Stimulated activated CD8-positive, alpha-beta memory T cell treated with anti-CD3 and anti-CD28 coated beads, Interleukin-15, amount 100 ng/mL, for 4 hours (primary cell): ENCODE results near the gene KCTD15.

Experiments used
- DNase-seq, 2 donors: peaks; one replicate each; pipeline ENCODE4 v3.0.0-alpha.2; 2020; ENCODE audit warnings: low read depth in 2 of 2

The KCTD15 gene, protein sequence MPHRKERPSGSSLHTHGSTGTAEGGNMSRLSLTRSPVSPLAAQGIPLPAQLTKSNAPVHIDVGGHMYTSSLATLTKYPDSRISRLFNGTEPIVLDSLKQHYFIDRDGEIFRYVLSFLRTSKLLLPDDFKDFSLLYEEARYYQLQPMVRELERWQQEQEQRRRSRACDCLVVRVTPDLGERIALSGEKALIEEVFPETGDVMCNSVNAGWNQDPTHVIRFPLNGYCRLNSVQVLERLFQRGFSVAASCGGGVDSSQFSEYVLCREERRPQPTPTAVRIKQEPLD

DNA sequence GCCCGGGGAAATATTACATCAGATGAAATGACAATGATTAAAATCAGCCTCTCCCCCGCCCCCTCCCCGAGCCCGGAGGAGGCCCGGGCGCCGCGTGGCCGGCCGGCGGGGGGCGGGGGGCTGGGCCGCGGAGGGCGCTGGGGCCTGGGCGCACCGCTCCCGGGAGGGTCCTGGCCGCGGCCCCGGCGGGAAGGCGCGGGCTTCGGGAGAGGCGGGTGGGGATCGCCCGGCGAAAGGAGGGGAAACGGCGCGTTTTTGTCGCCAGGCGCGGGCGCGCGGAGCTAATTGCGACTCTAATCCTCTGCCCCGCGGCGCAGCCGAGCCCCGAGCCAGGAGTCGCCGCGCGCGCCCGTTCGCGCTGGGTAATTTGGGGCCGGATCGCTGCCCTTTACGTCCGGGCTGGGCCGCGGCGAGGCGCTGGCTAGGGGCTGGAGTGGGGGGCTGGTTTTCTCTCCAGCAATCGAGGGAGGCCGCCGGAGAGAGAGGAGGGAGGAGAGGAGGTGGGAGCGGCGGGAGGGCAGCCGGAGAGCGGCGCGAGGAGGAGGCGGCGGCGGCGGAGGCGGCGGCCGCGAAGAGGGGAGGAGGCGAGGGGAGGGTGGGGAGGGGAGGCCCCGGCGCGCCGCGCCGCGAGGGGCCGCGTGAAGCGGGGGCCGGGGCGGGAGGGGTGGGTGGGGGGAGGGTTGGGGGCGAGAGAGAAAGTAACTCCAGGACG, at the start of gene KCTD15:
Gene KCTD15 (plus strand): TSS at position 707 of the 712 bp plus-strand sequence. CDS start 3,585 bp downstream, outside the sequence.
- DNase-seq, result no peak

DNA sequence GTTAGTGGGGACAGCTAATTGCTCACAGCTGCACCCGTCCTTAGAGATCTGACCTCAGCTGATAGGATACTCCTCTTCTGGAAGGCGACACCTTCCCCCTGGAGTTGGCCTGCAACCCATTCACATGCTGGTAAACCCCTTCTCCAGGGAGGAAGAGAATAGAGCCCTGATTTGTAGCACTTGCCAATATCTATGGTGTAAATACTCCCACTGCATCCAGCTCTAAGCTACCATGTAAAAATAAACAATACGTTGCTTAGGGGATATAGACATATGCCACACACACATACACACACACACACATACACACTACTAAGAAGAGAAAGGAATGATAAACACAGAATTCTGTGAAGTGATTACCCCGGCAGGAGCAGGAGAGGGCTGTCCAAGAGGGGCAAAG, 49.4 kb upstream of the KCTD15 start:
- no peak for DNase-seq

DNA sequence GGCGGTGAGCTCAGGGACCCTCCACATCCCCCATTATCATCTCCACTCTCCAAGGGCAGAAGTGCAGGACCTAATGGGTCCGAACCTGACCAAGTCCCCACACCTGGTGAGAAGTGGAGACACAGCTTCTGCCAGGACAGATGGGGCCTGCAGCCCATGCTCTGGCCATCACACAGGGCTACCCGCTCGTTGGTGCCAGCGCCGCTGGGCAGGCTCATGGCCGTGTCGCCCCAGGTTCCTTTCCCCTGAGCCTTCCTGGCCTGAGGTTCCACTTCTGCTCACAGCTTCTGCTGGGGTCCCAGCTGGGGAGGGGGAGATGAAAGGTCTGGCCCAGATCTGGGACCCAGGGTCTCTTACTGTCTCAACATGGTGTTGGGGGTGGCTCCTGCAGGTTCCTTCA, 48.4 kb upstream of the KCTD15 start:
- no peak for DNase-seq

DNA sequence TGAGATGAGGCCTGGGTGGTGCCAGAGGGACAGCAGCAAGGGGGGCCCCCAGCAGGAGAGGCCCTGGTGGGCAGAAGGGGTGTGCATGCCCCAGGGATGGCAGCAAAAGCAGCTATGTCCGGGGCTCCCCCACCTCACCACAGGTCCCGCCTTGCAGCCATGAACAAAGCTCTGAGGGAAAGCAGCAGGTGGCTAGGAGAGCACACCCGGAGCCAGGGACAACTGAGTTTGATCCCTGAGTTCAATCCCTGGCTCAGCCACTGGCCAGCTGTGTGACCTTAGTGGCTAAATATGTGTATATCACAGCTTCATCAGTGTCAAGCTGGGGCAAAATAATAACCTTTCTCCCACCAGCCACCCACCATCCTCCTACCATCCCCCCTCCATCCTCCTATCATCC, 47.7 kb upstream of the KCTD15 start:
- no peak for DNase-seq

DNA sequence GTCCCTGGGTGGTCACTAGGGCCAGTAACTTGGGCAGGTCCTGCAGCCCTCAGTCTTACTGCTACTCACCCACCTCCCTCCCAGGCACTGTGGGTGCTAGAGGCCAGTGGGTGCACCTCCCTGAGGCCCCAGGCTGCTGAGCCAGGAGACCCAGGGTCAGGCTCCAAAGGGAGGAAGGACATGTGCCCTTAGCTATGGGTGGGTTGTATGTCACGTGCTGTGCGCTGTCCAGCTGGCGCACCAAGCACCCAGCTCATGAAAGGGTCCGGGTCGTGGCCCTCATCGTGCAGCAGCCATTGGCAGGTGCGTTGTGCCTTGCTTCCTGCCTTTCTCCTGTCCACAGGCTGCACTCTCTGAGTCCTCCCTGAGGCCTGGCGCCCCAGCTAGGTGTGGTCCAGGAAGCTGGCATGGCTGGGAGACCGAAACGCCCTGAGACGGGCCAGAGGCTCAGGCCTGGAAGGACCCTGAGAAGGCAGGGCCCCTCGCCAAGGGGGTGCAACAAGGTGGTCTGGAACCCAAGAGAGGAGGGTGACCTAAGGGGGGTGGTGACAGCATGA, 47.0 kb upstream of the KCTD15 start:
- DNase-seq, result no peak

DNA sequence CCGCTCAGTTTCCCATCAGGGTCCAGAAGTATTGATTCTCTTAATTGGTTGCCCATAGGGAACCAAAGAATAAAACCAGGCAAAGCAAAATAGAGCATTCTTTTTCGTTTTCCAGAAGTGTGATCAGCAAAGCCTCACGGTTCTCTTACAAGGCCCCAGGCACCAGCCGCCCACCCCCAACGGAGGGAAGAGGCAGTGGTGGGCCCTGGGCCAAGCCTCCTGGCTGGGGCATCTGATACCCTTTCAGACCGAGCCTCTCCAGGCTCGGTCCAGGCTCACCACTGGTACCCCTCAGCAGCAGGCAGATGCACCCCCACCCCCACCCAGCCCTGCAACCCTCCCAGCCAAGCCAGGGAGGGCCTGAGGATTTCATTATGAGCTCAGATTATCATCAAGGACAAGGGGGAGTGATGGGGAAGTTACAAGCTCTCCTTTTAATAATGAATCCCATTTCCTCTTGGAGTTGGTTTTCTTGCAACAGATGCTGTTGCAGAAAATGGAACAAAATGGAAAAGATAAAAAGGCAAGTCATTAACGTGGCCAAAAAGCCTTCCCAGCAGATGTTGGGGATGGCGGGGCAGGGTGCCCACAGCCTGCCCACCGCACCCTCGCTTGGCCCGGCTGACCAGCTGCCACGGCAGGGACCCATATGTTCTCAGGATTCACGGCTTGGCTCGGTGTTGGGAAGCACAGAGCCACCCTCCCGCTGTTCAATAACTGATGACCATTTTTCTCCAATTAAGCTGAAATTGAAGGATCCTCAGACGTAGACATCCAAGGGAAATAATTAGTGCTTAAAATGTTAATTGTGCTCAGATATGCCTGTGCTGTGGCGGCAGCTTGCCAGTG, 45.9 kb upstream of the KCTD15 start:
- no peak for DNase-seq

DNA sequence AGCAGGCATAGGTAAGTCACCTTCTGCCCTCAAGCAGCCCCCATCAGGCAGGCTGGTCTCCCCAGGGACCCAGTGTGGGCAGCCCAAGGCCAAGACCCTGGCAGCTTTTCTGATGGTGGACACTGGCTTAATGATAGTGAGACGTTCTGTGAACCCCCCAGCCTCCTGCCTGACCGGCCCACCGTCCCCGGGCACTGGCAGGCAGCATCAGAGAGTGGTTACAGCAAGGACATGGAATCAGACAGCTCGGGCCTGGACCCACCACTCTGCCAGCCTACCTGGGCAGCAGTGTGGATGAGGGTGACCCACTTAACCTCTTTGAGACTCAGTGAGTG, 45.3 kb upstream of the KCTD15 start:
- no peak for DNase-seq

DNA sequence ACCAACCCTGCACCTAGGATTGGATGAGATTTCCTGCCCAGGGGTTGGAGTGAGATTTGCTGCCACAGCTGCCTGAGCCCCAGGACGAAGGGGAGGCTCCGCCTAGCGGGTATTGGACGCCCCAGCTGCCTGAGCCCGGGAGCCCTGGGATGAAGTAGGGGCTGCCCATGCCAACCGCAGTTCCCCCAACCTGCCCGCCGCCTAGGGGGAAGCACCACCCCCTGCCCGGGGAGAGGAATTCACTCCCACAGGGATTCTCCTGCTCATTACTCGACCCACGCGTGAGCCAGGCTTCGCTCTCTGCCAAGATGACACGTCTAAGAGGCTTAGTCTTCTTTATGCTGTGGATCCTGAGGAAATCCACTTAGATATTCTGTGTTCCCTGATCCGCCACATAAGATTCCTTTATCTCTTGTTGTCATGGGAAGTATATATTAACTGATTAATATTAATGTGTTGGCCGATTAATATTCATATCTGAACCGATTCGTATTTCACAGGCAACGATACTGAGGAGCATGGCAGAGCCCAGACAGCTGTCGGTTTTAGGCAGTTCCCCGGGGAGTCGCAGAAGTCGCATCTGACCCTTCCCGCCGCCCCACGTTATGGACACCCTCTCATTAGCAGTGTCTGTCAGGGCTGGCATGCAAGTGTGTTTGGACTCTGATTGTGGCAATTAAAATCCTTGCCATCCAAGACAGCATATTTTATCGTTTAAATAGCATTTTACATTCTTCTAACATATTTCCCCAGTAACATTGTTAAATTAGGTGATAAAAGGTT, 44.5 kb upstream of the KCTD15 start:
- no peak for DNase-seq

DNA sequence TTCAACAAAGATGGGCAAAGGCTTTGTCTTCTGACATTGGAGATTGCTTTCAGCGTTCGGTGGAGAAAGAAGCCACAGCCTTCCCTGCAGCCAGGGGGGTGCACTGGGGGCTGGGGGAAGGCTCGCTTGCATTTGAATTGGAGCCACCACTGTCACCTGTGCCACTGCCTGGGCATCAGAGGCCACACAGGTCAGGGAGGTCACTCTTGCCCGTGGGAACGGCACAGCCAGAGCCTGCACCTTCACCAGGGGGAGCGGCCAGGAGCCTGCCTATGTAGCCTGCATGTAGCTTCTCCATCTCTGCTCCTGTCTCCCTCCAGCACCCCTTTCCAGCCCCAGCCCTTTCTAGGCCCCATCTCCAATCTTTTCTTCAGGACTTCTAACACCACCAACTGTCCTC, 43.7 kb upstream of the KCTD15 start:
- DNase-seq, result no peak

DNA sequence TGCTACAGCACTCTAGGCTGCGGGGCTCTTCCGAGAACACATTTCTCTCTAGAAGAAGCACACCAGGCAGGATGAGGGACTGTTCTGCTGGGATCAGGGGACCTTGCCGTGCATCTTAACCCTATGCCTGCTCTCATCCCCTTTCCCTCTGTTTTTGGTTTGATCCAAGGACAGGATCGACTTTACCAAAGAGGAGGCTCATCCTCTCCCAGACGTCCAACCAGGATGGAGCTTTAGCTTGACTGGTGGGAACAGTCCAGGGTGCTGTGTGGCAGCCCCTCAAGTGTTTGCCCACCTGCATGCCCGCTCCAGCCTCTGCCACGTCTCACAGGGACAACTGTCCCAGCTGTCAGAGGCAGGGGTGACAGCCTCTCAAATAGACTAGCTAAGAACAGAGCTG, 42.3 kb upstream of the KCTD15 start:
- DNase-seq, result no peak

DNA sequence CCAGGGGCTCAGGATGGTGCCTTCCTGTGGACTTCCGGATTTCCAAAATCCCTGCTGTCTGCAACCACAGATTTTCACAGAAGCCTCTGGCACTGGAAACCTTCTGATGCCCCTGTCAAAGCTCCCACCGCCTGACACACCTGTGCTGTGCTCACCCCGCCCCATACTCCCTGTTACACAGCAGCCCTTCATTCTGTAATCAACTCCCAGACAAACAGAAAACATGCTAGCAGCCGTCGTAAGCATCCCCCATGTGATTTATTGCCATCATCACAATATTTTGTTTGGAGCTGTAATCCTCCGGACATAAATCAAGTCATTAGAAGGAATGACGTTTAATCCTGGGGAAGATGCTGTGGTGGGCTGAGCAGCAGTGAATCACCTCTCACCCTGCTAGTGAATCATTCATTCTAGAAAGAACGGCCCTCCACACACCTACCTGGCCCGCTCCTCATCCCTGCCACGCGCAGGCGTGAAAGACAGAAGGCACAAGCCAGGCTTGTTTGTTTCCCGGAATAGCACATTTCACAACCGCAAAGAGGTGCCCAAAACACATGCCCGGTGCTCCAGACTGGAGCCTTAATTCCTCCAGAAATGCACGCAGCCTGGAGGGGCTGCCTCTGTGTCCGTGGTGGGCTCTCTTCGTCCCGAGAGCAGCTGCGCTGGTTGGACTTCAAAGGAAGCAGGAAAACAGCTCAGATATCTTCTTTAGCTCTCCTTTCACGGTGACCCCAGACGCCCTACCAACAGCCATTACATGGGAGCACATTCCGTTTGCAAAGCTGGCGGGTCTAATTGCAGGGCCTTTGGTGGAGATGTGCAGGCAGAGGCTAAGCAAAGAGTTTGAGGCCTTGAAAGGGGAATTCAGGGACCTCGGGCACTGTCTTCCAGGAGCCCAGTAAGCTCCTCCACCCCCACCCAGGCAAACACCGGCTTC, 41.3 kb upstream of the KCTD15 start:
- no peak for DNase-seq

DNA sequence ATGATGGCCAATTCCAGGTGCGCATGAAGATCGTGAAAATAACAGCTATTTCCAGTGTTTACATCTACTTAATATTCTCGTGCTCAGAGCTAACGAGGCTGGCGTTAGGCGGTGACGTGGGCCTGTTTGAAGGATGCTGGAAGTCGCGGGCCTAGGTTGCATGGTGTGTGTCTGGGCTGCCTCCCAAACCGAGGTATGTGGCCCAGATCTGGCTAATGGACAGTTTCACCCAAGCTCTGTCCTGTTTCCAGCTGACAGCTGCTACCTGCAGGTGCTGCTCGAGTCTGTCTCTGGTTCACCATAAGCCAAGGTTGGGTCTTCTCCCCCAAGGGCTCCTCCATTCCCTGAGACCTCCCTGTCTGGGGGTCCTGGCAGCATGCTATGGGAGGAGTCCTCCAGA, 40.5 kb upstream of the KCTD15 start:
- DNase-seq, result no peak

DNA sequence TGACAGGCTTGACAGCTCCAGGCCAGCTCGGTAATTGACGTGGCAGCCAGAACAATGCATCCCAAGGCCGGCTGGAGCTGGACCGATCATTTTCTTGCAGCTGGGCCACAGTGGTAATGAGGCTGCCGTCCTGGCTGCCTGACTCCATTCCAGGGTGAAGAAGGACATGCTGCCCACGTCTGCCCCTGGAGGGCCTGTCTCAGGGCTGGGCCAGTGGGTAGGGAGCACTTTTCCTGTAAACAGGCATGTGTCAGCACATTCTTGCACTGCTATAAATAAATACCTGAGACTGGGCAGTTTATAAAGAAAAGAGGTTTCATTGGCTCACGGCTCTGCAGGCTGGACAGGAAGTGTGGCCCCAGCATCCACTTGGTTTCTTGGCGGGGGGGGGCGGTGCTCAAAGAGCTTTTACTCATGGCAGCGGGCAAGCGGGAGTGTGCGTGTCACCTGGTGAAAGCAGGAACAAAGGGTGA, 38.1 kb upstream of the KCTD15 start:
- no peak for DNase-seq

DNA sequence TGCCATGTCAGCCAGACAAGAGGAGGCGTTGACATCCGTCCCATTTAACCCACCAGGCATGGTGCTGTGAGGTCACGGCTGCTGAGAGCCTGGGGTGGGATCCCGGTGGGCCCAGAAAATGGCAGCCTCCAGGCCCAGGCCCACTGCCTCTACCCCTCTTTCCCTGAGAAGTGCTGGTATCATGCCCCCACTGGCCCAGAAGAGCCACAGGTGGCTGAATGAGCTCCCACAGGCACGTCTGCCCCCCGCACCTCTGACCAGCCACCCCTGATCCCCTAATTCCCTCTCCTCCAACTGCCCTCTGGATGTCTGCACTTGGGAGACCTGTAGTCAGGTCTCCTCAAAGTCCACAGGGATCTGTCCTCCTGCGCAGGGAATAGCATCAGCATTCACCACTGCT, 37.3 kb upstream of the KCTD15 start:
- DNase-seq, result no peak

DNA sequence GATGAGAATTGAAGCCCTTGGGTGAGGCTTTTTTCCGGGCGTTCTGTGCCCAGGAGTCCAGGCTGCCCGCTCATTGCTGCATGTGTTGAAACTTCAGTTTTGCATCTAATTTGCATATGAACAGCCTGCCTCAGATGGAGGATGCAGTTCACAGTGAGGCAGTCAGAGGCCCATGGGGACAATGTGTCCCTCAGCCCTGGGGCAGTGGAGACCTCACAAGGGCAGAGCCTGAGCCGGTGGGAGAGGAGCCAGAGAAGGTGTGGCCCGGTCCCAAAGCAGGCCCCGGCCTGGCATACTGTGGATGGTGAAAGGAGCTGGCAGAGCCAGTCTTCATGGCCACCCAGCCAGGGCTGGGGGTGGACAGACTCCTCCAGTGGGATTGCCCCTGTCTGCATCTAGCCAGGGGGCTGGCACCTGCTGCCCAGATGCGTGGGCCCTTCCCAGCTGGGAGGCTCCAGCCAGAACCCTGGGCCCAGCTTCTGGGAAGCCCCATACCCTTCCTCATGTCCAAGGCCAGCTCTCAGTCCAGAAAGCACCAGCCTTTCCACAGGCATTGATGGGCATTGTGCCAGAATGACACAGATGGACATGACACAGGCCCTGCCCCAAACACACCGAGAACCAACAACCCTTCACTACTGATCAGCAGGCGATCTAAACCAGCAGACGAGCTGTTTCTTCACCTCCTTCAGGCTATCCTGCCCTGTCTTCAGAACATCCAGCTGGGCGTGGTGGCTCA, 32.9 kb upstream of the KCTD15 start:
- DNase-seq, result no peak

DNA sequence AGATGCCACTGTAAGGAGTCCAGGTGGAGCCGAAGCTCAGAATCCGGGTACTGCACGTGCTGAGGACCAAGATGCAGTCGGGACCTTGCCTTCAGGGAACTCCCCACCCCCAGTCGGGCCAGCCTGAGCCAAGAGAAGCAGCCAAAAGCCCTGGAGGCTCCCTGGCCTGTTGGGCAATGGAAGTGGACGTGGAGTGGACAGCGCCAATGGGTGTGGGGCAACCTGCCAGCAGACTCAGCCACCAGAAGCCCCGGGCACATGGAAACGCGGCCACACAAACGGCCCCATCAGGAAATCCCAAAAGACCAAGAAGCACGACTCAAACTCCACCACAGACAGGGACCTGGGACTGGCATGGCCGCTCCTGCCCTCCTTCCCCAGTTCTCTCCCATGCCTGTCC, 30.0 kb upstream of the KCTD15 start:
- DNase-seq, result no peak

DNA sequence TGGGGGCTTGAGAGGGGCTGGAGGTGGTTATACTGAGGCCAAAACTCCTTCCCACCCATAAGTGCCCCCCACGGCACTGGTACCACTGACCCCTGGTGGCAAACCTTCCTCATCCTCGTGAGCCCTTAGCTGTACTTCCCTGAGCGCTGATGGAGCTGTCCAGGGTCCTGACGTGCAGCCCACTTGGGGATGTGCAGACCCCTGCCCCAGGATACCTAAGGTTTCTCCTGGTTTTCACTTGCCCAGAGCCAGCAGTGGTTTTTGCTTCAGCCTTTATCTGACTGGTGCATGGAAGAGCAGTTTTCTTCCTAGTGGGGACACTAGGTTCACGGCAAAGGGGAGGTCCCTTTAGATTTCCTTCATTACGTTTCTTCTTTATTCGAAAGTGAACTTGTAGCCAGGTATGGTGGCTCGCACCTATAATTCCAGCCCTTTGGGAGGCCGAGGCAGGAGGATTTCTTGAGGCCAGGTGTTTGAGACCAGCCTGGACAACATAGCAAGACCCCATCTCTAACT, 28.7 kb upstream of the KCTD15 start:
- DNase-seq, result no peak

DNA sequence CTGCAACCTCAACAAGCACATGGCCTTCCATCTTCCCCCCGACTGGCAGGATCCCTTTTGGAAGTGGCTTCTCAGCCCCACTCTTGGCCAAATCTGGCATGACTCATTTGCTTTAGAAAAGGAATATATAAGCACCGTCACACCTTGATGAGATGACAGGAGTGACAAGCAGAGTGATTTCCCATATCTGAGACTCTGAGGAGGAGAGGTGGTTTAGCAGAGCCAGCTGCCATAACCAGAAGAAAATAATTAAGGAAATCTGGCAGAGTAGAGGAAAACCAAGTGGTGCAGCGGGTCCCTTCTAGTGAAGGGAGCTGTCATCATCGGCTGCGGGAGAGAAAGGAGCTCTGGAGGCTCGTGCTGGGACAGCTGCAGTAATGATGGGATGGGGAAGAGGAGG, 27.5 kb upstream of the KCTD15 start:
- DNase-seq, result no peak

DNA sequence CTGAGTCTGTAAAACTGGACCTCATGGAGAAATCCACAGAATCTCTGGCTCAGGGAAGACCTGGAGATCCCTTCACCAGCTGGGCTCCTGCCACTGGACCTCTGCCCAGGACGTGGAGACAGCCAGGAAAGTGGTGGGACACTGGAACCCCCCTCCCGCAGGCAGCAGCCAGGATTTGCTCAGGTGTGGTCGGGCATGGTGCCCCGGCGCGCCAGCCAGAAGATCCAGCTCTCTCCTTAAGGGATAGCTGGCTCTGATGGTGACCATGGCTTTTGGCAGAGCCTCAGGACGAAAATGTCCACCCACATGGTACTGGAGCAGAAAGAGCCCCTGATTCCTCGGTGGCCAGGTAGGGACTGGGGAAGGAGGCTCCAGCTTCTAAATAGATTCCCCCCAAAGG, 26.6 kb upstream of the KCTD15 start:
- DNase-seq, result no peak
